Astrocyte of the spinal cord (primary cell): ENCODE results near the gene LTN1.

Source experiments
- DNase-seq: peaks from one replicate; pipeline ENCODE4 v3.0.0; 2011; ENCODE audit warnings: low read depth, low spot score
- H3K4me3 ChIP-seq: 2 replicates; pipeline ENCODE4 v1.5.1; 2011; ENCODE audit warnings: low read depth, mild to moderate bottlenecking, low read length, moderate library complexity
- in situ Hi-C: cut with HindIII; loops from 2 replicates; pipeline ENCODE4 v1.10.0; 2017; ENCODE audit warnings: low sequenced_read_pairs
- TF ChIP-seq, protein P1 (sequence below): IDR thresholded peaks from 2 replicates; pipeline ENCODE4 v1.5.1; 2012; ENCODE audit warnings: low read depth, mild to moderate bottlenecking, low read length, inconsistent platforms

The LTN1 gene

GRCh38 chr21:28906236-28906635 is 86.4 kb downstream of the LTN1 start:
- in situ Hi-C loops: no loop called here
- H3K4me3 ChIP-seq: no peak overlapping the region
- TF ChIP-seq, protein P1, sequence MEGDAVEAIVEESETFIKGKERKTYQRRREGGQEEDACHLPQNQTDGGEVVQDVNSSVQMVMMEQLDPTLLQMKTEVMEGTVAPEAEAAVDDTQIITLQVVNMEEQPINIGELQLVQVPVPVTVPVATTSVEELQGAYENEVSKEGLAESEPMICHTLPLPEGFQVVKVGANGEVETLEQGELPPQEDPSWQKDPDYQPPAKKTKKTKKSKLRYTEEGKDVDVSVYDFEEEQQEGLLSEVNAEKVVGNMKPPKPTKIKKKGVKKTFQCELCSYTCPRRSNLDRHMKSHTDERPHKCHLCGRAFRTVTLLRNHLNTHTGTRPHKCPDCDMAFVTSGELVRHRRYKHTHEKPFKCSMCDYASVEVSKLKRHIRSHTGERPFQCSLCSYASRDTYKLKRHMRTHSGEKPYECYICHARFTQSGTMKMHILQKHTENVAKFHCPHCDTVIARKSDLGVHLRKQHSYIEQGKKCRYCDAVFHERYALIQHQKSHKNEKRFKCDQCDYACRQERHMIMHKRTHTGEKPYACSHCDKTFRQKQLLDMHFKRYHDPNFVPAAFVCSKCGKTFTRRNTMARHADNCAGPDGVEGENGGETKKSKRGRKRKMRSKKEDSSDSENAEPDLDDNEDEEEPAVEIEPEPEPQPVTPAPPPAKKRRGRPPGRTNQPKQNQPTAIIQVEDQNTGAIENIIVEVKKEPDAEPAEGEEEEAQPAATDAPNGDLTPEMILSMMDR: no peak
- no peak for DNase-seq

DNA sequence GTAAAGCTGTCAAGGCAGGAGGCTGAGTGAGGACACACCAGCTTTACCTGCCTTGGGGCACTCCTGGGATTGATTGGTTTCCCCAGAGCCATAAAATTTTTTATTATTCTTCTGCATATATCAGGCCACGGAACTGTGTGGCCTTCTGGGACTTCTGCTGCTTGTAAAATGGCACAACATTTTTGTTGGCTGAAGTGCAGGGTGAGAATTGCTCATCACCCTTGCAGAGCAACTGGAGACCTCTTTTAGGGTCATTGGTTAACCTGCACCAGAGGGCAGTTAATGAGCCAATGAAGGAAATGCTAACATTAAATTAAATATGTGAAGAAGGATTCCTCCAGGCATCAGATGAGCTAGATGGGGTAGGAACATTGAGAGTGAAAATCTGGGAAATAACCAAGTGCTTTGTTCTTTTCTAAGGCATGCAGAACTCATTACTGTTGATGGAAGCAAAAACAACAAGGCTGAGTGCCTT is 87.7 kb downstream of the LTN1 start:
- no peak overlapping the region for H3K4me3 ChIP-seq
- in situ Hi-C loops: no loop called here
- no peak for DNase-seq
- TF ChIP-seq, protein P1: no peak

DNA sequence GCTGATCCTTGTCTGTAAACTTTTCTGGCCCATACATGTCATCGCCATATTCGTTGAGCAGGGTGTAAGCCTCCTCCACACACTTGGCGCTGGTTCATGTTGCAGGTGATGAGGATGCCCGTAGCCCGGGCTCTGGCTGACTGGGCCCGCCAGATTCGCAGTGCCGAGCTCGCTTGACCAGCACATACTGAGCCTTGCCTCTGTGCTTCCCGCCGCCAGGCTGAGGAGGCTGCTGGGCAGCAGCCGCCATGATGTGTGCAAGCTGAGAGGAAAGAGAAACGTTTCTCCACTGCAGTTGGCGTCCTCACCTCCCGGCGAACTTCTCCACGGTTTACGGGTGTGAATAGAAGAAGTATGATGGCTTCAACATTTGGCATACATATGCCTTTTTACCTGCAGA is 89.2 kb downstream of the LTN1 start:
- H3K4me3 ChIP-seq: no peak overlapping the region
- in situ Hi-C loops: no loop called here
- TF ChIP-seq, protein P1: no peak
- DNase-seq: no peak

DNA sequence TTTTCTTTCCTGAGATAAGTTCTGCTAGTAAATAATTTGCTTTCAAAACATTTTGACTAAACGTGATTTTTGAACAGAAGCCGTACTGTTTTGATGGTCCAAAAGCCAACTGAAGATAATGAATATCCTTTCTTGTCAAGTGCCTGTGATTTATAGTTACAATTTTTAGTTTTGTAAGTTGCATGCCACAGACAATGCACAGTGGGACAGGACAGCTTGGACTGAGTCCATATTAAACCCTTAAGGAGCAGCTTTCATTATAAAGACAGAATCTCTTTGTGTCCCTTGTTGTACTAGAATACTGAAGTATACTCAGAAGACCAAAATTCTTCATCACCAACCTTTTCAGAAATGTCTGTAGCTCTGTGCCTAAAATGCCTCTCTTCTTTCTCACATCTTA is 92.2 kb downstream of the LTN1 start:
- TF ChIP-seq, protein P1: no peak
- in situ Hi-C loops: no loop called here
- H3K4me3 ChIP-seq: no peak overlapping the region
- DNase-seq: no peak

DNA sequence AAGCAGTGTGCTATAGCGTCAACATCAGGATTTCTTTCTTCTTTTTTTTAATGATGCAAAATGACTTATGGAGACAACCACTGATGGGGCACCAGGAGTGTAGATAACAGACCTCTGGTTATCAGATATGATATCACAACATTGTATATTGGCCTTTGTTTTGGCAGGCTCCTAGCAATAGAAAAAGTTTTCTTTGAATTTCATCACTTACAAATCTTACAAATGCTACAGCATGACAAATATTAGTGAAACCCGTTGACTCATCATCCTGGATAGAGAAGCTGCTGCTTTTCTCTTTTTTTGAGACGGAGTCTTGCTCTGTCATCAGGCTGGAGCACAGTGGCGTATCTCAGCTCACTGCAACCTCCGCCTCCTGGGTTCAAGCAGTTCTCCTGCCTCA is 92.9 kb downstream of the LTN1 start:
- in situ Hi-C loops: no loop called here
- H3K4me3 ChIP-seq: no peak overlapping the region
- no peak for DNase-seq
- TF ChIP-seq, protein P1: no peak

- H3K4me3 ChIP-seq: no peak overlapping the region
- TF ChIP-seq, protein P1: no peak
- no peak for DNase-seq
- in situ Hi-C loops: no loop called here
Observed at GRCh38 chr21:28899220-28899619, 93.5 kb downstream of the LTN1 start.

DNA sequence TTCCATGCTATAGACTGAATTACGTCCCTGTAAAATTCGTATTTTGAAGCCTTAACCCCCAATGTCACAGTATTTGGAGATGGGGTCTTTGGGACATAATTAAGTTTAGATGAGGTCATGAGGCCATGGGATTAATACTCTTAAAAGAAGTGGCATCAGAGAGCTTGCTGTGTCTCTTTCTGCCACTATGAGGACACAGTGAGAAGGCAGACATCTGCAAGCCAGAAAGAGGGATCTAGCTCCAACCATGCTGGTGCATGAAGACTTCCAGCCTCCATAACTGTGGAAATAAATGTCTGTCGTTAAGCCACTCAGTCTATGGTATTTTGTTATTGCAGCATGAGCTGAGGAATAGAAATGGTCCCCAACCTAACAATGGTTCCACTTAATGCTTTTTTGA is 99.0 kb downstream of the LTN1 start:
- in situ Hi-C loops: no loop called here
- H3K4me3 ChIP-seq: no peak overlapping the region
- TF ChIP-seq, protein P1: no peak
- no peak for DNase-seq
